MCF 10A (cell line): ENCODE measurements around the gene MAN2B1. TPM values are rescaled to one million over a fixed set of nuclear protein-coding genes. Genes with fewer than 3 reads are reported as not detected.

Source experiments
- BruUV-seq: library from RNA; stranded (reverse); fragments of 400-500 nt; replicated peaks from 2 replicates; lab custom pipeline; 2021; lab: Mats Ljungman, UMichigan
- CTCF ChIA-PET: fragments of 300-600 bp; sonication (Branson Sonifier 250); formaldehyde crosslinking; extraction: SDS; loops from one replicate; lab custom pipeline; 2021; ENCODE audit warnings: antibody characterized with exemption, inconsistent platforms; lab: Yijun Ruan, JAX
- POLR2A ChIA-PET: fragments of 300-600, 350-650 bp; sonication (Branson Sonifier 250); formaldehyde crosslinking; extraction: SDS; loops from one replicate; lab custom pipeline; 2020; ENCODE audit warnings: antibody characterized with exemption, inconsistent platforms; lab: Yijun Ruan, JAX
- DNase-seq: peaks from one replicate; pipeline ENCODE4 v3.0.0-alpha.2; 2018; ENCODE audit not compliant: unreplicated experiment
- H3K27ac Mint-ChIP-seq: one replicate; pipeline ENCODE4 v1.8.0; 2022; ENCODE audit warnings: mild to moderate bottlenecking, low read depth, mixed read lengths; ENCODE audit not compliant: unreplicated experiment
- H3K27me3 Mint-ChIP-seq: one replicate; pipeline ENCODE4 v1.8.0; 2022; ENCODE audit warnings: mixed read lengths; ENCODE audit not compliant: insufficient read depth, unreplicated experiment
- H3K36me3 Mint-ChIP-seq: one replicate; pipeline ENCODE4 v1.8.0; 2022; ENCODE audit warnings: mild to moderate bottlenecking, moderate library complexity, mixed read lengths; ENCODE audit not compliant: insufficient read depth, unreplicated experiment
- H3K4me1 Mint-ChIP-seq: one replicate; pipeline ENCODE4 v1.8.0; 2022; ENCODE audit warnings: mixed read lengths; ENCODE audit not compliant: insufficient read depth, unreplicated experiment
- H3K4me3 Mint-ChIP-seq: one replicate; pipeline ENCODE4 v1.8.0; 2022; ENCODE audit warnings: mild to moderate bottlenecking, moderate library complexity, mixed read lengths; ENCODE audit not compliant: unreplicated experiment
- H3K9me3 Mint-ChIP-seq: one replicate; pipeline ENCODE4 v1.8.0; 2022; ENCODE audit warnings: mixed read lengths; ENCODE audit not compliant: unreplicated experiment
- CTCF ChIP-seq: fragments of 200-600 bp; IDR thresholded peaks from one replicate; pipeline ENCODE4 v1.8.0; 2022; ENCODE audit warnings: antibody characterized with exemption, mild to moderate bottlenecking; ENCODE audit not compliant: unreplicated experiment
- intact Hi-C: fragments of 100-400 bp; cut with micrococcal nuclease; formaldehyde crosslinking; loops from 2 replicates; pipeline ENCODE4 v1.14.1; 2022
- total RNA-seq: library from RNA; stranded (reverse); gene quantifications from 2 replicates; pipeline ENCODE4 v1.2.3, GENCODE V29; 2022

MAN2B1 gene
- total RNA-seq, 1 experiment from 2014 or later: 53.8 TPM

GRCh38 chr19:12668346-12668745 is 1.8 kb upstream of the MAN2B1 start:
- CTCF ChIA-PET: interaction anchor here (0.6 kb wide), 2 partner anchors 103 to 721 kb away, joined by 3 to 4 read pairs; no protein-coding TSS in a partner anchor
- no peak for DNase-seq

GRCh38 chr19:12667731-12668302 is 1.3 kb upstream of the MAN2B1 start:
- POLR2A ChIA-PET: interaction anchor here (0.6 to 3.2 kb wide), 9 partner anchors 9 to 121 kb away, joined by 3 to 40 read pairs (median 7); partner anchors contain the start of genes DHPS, FBXW9, TNPO2 and ZNF490
- intact Hi-C loops: loop anchor here (2.0 to 10.0 kb wide), 2 partner anchors 57 to 503 kb away; partner anchors contain the start of genes ZNF136, ZNF490 and ZNF791
- H3K27ac Mint-ChIP-seq: peak overlapping the region; percentile 100

More at GRCh38 chr19:12668346-12668745, 1.8 kb upstream of the MAN2B1 start:
- Mint-ChIP-seq H3K27ac (peak overlapping the region; percentile 100), H3K4me1 (peaks cover 7% of the 10 kb centered on the region), H3K36me3 (peaks cover 47% of the 10 kb centered on the region), H3K4me3 (peak overlapping the region; percentile 92), H3K9me3 (no peaks in the 10 kb centered on the region), H3K27me3 (no peaks in the 10 kb centered on the region)
- intact Hi-C loops: loop anchor here (2.0 to 10.0 kb wide), 2 partner anchors 58 to 504 kb away; partner anchors contain the start of genes ZNF136, ZNF490 and ZNF791
- no TSS peak for BruUV-seq
- POLR2A ChIA-PET: interaction anchor here (0.6 to 3.2 kb wide), 11 partner anchors 9 to 134 kb away, joined by 3 to 40 read pairs (median 5); partner anchors contain the start of genes DHPS, FBXW9, TNPO2 and TRIR
- no peak for TF ChIP-seq CTCF

DNA sequence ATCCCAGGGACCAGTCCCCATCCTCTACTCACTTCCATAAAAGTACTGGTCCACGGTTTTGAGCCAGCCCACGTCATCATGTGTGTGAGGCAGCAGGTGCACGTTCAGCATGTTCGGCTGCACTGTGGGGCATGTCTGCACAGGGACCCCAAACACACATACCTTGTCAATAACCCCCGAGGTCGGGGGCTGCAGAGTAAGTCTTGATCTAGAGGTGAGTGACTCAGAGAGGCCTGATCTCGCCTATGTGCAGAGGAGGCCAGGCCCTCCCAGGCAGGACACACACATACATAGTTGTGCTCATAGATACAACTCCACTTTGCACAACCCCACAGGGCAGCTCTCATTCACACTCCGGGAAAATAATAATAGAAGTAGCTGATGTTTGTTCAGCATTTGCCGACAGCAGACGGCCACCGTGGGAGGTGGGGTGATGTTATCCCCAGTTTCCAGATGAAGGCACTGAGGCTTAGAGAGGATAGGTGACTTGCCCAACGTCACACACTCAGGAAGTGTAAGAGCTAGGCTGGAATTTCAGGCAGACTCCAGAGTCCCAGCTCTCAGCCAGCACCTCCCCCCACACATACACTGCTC is 774 bp downstream of the MAN2B1 start:
- H3K4me3 Mint-ChIP-seq: peak overlapping the region; percentile 92
- no peaks in the 10 kb centered on the region for H3K27me3 Mint-ChIP-seq
- DNase-seq: no peak
- H3K4me1 Mint-ChIP-seq: peaks cover 7% of the 10 kb centered on the region
- H3K36me3 Mint-ChIP-seq: peaks cover 53% of the 10 kb centered on the region
- H3K9me3 Mint-ChIP-seq: no peaks in the 10 kb centered on the region
- BruUV-seq: no TSS peak
- ChIA-PET POLR2A (interaction anchor here (0.6 to 2.4 kb wide), 10 partner anchors 11 to 1579 kb away, joined by 3 to 23 read pairs (median 4); partner anchors contain the start of genes DHPS, ZNF136, ZNF490 and ZNF709), CTCF (interaction anchor here (0.6 to 1.3 kb wide), 3 partner anchors 11 to 1798 kb away, joined by 3 to 4 read pairs (median 3); no protein-coding TSS in a partner anchor)
- intact Hi-C loops: loop anchor here (10.0 kb wide), 1 partner anchor 501 kb away; the partner anchor contains the start of gene ZNF136
- no peak for TF ChIP-seq CTCF
- H3K27ac Mint-ChIP-seq: peak overlapping the region; percentile 89

More at GRCh38 chr19:12667731-12668302, 1.3 kb upstream of the MAN2B1 start:
- Mint-ChIP-seq H3K9me3 (no peaks in the 10 kb centered on the region), H3K36me3 (peaks cover 48% of the 10 kb centered on the region), H3K4me3 (peak overlapping the region; percentile 92), H3K4me1 (peaks cover 7% of the 10 kb centered on the region), H3K27me3 (no peaks in the 10 kb centered on the region)
- CTCF ChIA-PET: interaction anchor here (0.6 to 0.8 kb wide), 2 partner anchors 95 to 721 kb away, joined by 3 read pairs; no protein-coding TSS in a partner anchor
- DNase-seq: no peak
- no TSS peak for BruUV-seq
- TF ChIP-seq CTCF: no peak

GRCh38 chr19:12665281-12665573 is 1.3 kb downstream of the MAN2B1 start:
- H3K27ac Mint-ChIP-seq: no peak overlapping the region
- peaks cover 7% of the 10 kb centered on the region for H3K4me1 Mint-ChIP-seq
- no peaks in the 10 kb centered on the region for H3K27me3 Mint-ChIP-seq
- ChIA-PET CTCF (interaction anchor here (0.7 kb wide), 1 partner anchor 742 kb away, joined by 3 read pairs; no protein-coding TSS in a partner anchor), POLR2A (interaction anchor here (1.0 to 2.4 kb wide), 3 partner anchors 16 to 181 kb away, joined by 3 to 23 read pairs (median 17); partner anchors contain the start of genes DHPS, ZNF490, ZNF709 and ZNF791)
- H3K4me3 Mint-ChIP-seq: no peak overlapping the region
- no peak for TF ChIP-seq CTCF
- peaks cover 56% of the 10 kb centered on the region for H3K36me3 Mint-ChIP-seq
- intact Hi-C loops: loop anchor here (10.0 kb wide), 1 partner anchor 500 kb away; the partner anchor contains the start of gene ZNF136
- no peak for DNase-seq
- BruUV-seq: no TSS peak
- no peaks in the 10 kb centered on the region for H3K9me3 Mint-ChIP-seq
